ENCODE data around the gene MYRIP.

DNA sequence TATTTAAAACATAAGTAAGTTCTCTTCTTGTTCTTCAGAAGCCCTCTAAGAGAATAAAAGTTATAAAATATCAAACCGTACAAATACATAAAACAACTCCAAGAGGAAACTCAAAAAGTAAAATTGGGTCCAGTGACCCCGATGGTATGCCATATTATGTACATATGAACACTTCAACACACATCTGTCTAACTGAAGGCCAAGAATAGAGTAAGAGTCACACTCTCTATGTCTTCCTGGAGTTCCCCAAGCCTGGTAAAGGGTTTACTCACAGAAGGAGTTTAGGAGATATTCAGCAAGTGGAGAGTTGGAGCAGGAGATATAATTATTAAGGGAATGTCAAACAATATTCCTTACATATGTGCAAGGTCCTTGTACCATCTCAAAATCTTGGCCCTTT is 398.8 kb downstream of the MYRIP start:
- TF ChIP-seq, protein P1, sequence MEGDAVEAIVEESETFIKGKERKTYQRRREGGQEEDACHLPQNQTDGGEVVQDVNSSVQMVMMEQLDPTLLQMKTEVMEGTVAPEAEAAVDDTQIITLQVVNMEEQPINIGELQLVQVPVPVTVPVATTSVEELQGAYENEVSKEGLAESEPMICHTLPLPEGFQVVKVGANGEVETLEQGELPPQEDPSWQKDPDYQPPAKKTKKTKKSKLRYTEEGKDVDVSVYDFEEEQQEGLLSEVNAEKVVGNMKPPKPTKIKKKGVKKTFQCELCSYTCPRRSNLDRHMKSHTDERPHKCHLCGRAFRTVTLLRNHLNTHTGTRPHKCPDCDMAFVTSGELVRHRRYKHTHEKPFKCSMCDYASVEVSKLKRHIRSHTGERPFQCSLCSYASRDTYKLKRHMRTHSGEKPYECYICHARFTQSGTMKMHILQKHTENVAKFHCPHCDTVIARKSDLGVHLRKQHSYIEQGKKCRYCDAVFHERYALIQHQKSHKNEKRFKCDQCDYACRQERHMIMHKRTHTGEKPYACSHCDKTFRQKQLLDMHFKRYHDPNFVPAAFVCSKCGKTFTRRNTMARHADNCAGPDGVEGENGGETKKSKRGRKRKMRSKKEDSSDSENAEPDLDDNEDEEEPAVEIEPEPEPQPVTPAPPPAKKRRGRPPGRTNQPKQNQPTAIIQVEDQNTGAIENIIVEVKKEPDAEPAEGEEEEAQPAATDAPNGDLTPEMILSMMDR (IDR thresholded peaks at IDR 0.05), result no peak
- TF ChIP-seq POLR2A (IDR thresholded peaks at IDR 0.05) (no peak), POLR2AphosphoS5 (IDR thresholded peaks at IDR 0.05) (no peak)
